ENCODE data around the gene COMMD1.
A peak's percentile ranks its signal among the peaks of the same experiment; 100 is the strongest.

Gene COMMD1

GRCh38 chr2:61966087-61966727, 60.7 kb downstream of the COMMD1 start:
- no peak overlapping the region for H3K4me3 ChIP-seq (ENCODE audit: low read depth, low read length)
- no peak for DNase-seq (ENCODE audit: low read depth)
- no peak for TF ChIP-seq CTCF (IDR thresholded peaks at IDR 0.05; ENCODE audit: insufficient read depth, low read depth, low read length, missing control alignments)

GRCh38 chr2:61967262-61967661, 61.8 kb downstream of the COMMD1 start:
- DNase-seq (ENCODE audit: low read depth): no peak
- no peak for TF ChIP-seq CTCF (IDR thresholded peaks at IDR 0.05; ENCODE audit: insufficient read depth, low read depth, low read length, missing control alignments)

GRCh38 chr2:61969376-61969775, 63.9 kb downstream of the COMMD1 start:
- H3K4me3 ChIP-seq (ENCODE audit: low read depth, low read length): no peak overlapping the region
- DNase-seq (ENCODE audit: low read depth): no peak
- TF ChIP-seq CTCF (IDR thresholded peaks at IDR 0.05; ENCODE audit: insufficient read depth, low read depth, low read length, missing control alignments): no peak

More at GRCh38 chr2:61967262-61967661, 61.8 kb downstream of the COMMD1 start:
- H3K4me3 ChIP-seq (ENCODE audit: low read depth, low read length): no peak overlapping the region

GRCh38 chr2:61970807-61971556, 65.5 kb downstream of the COMMD1 start:
- H3K4me3 ChIP-seq (ENCODE audit: low read depth, low read length): no peak overlapping the region

GRCh38 chr2:61978522-61978921, 73.0 kb downstream of the COMMD1 start:
- H3K4me3 ChIP-seq (ENCODE audit: low read depth, low read length): no peak overlapping the region
- no peak for TF ChIP-seq CTCF (IDR thresholded peaks at IDR 0.05; ENCODE audit: insufficient read depth, low read depth, low read length, missing control alignments)
- DNase-seq (ENCODE audit: low read depth): peak; percentile 55

More at GRCh38 chr2:61970807-61971556, 65.5 kb downstream of the COMMD1 start:
- DNase-seq (ENCODE audit: low read depth): no peak
- no peak for TF ChIP-seq CTCF (IDR thresholded peaks at IDR 0.05; ENCODE audit: insufficient read depth, low read depth, low read length, missing control alignments)

GRCh38 chr2:61980758-61981157, 75.3 kb downstream of the COMMD1 start:
- no peak for DNase-seq (ENCODE audit: low read depth)
- TF ChIP-seq CTCF (IDR thresholded peaks at IDR 0.05; ENCODE audit: insufficient read depth, low read depth, low read length, missing control alignments): no peak
- no peak overlapping the region for H3K4me3 ChIP-seq (ENCODE audit: low read depth, low read length)

All from GM12865 (cell line).